ENCODE measurements around the gene NEO1.
"Not testable (repeated sequence)": the region's sequence is repeated elsewhere in the genome, so short reads cannot be mapped to it uniquely, and the experiment has no call there.

The NEO1 gene

DNA sequence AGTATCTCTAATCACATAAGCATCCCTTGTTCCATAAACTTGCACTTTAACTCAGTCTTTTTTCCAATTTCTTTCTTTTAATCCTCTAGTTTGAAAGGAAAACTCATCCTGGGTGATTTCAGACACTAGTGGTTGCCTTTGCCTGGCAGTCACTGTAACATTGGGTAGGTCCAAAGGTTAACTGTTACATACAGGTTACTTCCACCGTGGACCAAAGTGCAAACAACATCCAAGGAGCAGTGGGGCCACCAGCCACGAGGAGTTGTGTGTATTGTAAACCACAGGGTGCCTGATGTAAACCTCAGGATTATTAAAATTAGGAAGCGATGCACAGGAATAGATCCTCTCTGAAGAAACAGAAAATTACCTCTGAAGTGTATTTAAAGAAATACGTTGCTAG is 241.5 kb downstream of the NEO1 start:
- no peak for DNase-seq (ENCODE audit: low spot score in 2 of 2)
- Histone ChIP-seq H3K36me3 (replicated peaks) (peaks cover 6% of the 10 kb centered on the region), H3K27me3 (ENCODE audit: low read depth) (no peaks in the 10 kb centered on the region), H3K4me1 (no peaks in the 10 kb centered on the region), H3K9me3 (no peaks in the 10 kb centered on the region), H3K4me3 (no peak overlapping the region)
- in situ Hi-C loops (cut with MboI; ENCODE audit: low sequenced_read_pairs) = no loop called here

DNA sequence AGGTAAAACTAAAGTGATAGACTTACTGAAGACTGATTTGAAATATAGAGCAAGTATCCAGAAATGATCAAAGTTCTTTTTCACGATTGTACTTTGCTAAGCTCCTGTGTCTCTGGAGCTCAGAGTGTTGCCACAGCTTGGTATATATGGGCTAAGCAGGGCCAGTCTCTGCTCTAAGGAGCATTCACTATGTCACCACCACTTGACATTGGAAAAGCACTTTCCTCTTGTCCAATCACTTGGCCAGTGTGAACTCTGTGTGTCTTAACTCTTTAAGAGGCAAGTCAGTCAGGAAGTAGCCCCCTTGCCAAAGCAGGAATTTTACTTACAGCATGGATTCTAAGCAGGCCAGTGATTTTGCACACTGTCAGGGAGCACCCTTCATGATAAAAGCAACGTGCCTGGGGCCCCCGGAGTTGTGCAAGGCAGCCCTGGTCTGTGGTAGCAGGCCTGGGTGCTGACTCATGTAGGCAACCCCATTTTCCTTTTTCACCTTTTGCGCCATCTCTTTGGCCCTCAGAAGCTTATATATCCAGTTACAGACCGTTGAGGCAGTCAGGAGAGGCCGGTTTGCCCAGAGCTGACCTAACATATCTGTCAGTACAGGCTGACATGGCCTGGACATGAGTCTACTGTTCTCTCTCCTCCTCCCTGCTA is 243.5 kb downstream of the NEO1 start:
- H3K4me1 ChIP-seq = no peaks in the 10 kb centered on the region
- in situ Hi-C loops (cut with MboI; ENCODE audit: low sequenced_read_pairs) = loop anchor here (5.0 kb wide), 1 partner anchor 402 kb away; no protein-coding TSS in a partner anchor
- H3K4me3 ChIP-seq = no peak overlapping the region
- H3K36me3 ChIP-seq (replicated peaks) = peaks cover 1% of the 10 kb centered on the region
- no peaks in the 10 kb centered on the region for H3K9me3 ChIP-seq
- no peak for DNase-seq (ENCODE audit: low spot score in 2 of 2)
- no peaks in the 10 kb centered on the region for H3K27me3 ChIP-seq (ENCODE audit: low read depth)

DNA sequence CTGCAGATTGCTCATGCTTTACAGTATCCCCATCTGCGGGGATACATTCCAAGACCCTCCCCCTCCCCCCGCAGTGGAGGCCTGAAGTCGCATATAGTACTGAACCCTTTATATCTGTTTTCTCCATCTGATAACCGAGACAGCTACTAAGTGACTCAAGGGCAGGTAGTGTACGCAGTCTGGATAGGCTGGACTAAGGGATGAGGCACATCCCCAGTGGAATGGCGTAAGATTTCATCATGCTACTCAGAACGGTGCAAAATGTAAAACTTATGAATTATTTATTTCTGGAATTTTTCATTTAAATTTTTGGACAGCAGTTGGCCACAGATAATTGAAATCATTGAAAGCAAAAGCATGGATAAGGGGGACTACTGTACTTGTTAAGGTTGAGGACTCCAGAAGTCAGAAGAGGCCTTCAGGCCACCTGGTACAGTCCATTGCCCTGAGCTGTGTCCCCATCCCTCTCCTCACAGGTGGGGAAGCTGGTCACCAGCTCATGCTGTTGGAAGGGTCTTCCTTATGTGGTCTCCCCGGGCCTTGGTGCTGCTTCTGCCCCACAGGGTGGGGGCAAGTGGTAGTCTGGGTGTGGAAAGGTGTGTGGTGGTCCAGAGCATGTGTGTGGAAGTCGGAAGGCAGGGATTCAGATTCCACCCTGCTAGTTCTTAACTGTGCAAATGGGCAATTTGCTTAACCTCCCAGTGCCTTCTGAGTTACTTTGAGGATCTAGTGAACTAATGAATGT is 244.5 kb downstream of the NEO1 start:
- H3K9me3 ChIP-seq = no peaks in the 10 kb centered on the region
- no peak overlapping the region for H3K4me3 ChIP-seq
- DNase-seq (ENCODE audit: low spot score in 2 of 2) = no peak
- no peaks in the 10 kb centered on the region for H3K27me3 ChIP-seq (ENCODE audit: low read depth)
- in situ Hi-C loops (cut with MboI; ENCODE audit: low sequenced_read_pairs) = loop anchor here (5.0 kb wide), 1 partner anchor 401 kb away; no protein-coding TSS in a partner anchor
- peaks cover 9% of the 10 kb centered on the region for H3K36me3 ChIP-seq (replicated peaks)
- H3K4me1 ChIP-seq = no peaks in the 10 kb centered on the region

DNA sequence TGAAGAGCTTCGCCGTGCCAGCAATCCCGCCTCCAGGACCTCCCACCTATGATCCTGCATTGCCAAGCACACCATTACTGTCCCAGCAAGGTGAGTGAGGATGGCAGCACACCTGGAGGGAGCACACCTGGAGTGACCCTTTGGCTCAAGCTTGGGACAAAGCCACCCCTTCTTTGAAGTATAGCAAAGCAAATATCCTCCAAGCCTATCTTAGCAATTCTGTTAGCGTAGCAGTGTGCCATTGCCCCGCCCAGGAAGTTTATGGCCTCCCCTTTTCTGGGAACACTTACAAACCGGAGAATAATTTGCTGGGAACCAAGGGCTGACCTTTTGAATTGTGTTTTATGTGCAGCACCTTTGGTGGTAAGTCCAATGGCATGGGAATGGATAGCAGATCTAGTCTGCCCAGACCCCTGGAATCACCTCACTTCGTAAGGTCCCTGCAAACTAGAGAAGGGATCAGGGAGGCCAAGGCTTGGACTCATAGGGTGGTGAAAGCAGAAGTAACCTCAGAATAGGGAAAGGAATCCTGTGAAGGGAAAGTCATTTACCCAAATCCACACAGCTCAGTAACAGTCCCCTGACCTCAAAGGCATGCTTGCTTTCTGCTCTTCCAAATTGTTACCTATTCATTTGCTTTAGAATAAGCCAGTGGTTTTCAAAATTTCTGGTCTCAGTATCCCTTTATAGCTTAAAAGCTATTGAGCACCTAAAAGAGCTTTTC is 246.4 kb downstream of the NEO1 start:
- no peaks in the 10 kb centered on the region for H3K27me3 ChIP-seq (ENCODE audit: low read depth)
- DNase-seq (ENCODE audit: low spot score in 2 of 2) = no peak
- H3K9me3 ChIP-seq = no peaks in the 10 kb centered on the region
- no peak overlapping the region for H3K4me3 ChIP-seq
- in situ Hi-C loops (cut with MboI; ENCODE audit: low sequenced_read_pairs) = loop anchor here (5.0 kb wide), 1 partner anchor 399 kb away; no protein-coding TSS in a partner anchor
- H3K4me1 ChIP-seq = no peaks in the 10 kb centered on the region
- H3K36me3 ChIP-seq (replicated peaks) = peaks cover 22% of the 10 kb centered on the region

DNA sequence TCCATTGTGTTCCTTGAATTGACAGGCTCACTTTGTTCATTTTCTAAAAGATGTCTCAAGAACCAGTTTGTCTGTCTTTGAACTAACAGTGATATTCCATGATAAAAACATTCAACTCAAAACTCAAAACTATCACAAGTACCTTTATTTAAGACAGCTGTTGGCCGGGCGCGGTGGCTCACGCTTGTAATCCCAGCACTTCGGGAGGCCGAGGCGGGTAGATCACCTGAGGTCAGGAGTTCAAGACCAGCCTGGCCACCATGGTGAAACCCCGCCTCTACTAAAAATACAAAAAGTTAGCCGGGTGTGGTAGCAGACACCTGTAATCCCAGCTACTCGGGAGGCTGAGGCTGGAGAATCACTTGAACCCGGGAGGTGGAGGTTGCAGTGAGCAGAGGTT is 248.0 kb downstream of the NEO1 start:
- peaks cover 26% of the 10 kb centered on the region for H3K36me3 ChIP-seq (replicated peaks)
- DNase-seq (ENCODE audit: low spot score in 2 of 2); in situ Hi-C loops (cut with MboI; ENCODE audit: low sequenced_read_pairs): not testable (repeated sequence)

DNA sequence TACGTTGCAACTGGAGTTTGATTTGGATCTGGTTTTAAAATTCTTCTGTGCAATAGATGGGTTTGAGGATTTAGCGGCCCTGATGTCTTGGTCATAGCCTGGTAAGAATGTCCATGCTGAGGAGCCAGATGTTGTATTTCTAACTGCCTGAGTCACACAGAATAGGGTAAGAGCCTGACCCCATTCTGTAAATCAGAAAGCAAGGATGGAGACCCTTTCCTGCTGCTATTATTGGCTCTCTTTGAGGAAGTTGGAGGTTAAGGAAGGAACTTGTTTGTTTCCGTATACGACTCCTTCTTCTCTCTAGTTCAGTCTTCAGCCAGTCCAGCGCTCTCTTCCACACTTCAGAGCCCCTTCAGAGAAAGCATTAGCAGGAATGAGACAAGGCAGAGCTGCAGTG is 251.4 kb downstream of the NEO1 start:
- H3K4me1 ChIP-seq = no peaks in the 10 kb centered on the region
- no peak overlapping the region for H3K4me3 ChIP-seq
- in situ Hi-C loops (cut with MboI; ENCODE audit: low sequenced_read_pairs) = no loop called here
- no peak for DNase-seq (ENCODE audit: low spot score in 2 of 2)
- no peaks in the 10 kb centered on the region for H3K9me3 ChIP-seq
- no peaks in the 10 kb centered on the region for H3K27me3 ChIP-seq (ENCODE audit: low read depth)
- H3K36me3 ChIP-seq (replicated peaks) = peaks cover 26% of the 10 kb centered on the region

More for the DNA sequence above, 248.0 kb downstream of the NEO1 start:
- not testable (repeated sequence) for H3K4me1 ChIP-seq; H3K4me3 ChIP-seq; H3K27me3 ChIP-seq (ENCODE audit: low read depth); H3K9me3 ChIP-seq

DNA sequence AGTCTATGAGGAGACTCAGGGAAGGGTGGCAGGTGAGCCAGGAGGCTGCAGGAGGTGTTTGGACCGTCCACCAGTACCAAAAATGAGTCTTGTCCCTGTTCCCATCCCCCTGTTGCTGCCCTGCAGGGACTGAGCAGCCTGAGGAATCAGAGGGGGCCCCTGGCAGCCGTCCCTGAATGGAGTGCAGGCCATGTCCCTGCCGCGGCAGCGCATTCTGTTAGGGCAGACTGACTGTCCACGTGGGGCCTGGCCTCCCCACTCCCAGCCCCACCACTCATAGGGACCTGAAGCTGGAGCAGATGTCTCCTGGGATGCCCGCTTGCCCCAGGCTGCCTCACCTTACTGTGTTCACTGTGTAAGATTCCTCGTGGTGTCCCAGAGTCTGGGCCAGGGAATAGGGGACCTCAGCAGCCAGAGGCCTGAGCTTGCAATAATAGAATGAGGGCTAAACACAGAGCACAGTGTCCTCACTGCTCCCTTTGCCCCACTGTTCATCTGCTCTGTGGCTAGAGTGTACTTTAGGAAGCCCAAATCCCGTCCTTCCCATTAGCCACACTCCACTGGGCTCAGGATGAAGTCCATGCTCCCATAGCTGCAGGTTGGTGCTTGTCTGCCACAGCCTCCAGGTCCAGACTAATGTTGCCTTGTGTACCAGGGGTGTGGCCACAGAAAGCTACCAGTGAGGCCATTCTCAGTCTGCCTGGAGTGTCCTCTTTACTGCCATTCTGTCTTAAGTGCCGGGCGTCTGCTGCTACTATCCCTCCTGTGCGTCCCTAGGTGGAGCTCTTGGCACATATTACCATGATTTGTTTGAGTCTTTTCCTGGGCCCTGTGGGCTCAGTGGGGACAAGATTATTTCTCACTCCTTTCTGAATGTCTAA is 253.3 kb downstream of the NEO1 start:
- Histone ChIP-seq H3K27me3 (ENCODE audit: low read depth) (no peaks in the 10 kb centered on the region), H3K36me3 (replicated peaks) (peaks cover 26% of the 10 kb centered on the region), H3K4me3 (no peak overlapping the region), H3K9me3 (no peaks in the 10 kb centered on the region), H3K4me1 (no peaks in the 10 kb centered on the region)
- in situ Hi-C loops (cut with MboI; ENCODE audit: low sequenced_read_pairs) = no loop called here
- peak; percentile 80 to 83 for DNase-seq (ENCODE audit: low spot score in 2 of 2)

DNA sequence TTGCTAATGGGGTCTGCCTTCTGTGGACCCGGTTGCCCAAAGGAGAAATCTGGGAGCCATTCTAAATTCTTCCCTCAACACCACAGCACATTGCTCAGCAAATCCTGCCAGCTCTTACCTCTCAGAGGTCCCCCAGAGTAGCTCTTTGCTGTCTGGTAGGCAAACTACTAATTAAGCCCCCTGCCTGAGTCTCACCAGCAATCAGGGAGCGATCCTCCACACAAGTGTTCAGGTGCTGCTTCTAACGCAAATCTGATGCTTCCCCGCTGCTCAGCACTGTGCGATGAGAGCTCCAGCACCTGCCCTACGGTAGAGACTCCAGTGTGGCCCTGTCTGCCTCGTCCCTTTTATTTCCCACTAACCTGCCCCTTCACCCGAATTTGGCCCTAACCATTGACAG is 256.0 kb downstream of the NEO1 start:
- in situ Hi-C loops (cut with MboI; ENCODE audit: low sequenced_read_pairs) = no loop called here
- Histone ChIP-seq H3K4me1 (no peaks in the 10 kb centered on the region), H3K9me3 (no peaks in the 10 kb centered on the region), H3K36me3 (replicated peaks) (peaks cover 6% of the 10 kb centered on the region; the same call in 1 of the 2 replicates), H3K27me3 (ENCODE audit: low read depth) (no peaks in the 10 kb centered on the region), H3K4me3 (no peak overlapping the region)
- DNase-seq (ENCODE audit: low spot score in 2 of 2) = no peak

DNA sequence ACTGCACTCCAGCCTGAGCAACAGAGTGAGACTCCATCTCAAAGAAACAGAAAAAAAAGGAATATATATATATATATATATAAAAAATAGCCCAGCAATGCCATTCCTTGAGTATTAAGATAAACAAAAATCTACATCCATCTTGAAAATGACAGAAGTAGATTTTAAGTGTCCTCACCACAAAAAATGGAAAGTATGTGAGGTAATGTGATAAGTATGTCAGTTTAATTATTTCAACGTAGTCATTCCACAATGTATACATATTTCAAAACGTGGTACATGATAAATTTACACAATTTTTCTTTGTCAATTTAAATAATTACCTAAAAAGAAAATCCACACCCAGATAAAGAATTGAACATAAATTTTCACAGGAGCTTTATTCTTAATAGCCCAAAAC is 261.6 kb downstream of the NEO1 start:
- DNase-seq (ENCODE audit: low spot score in 2 of 2) = no peak
- H3K4me1 ChIP-seq = no peaks in the 10 kb centered on the region
- no peaks in the 10 kb centered on the region for H3K36me3 ChIP-seq (replicated peaks)
- no peak overlapping the region for H3K4me3 ChIP-seq
- no peaks in the 10 kb centered on the region for H3K9me3 ChIP-seq
- H3K27me3 ChIP-seq (ENCODE audit: low read depth) = peaks cover 11% of the 10 kb centered on the region; the same call in 1 of the 2 replicates
- in situ Hi-C loops (cut with MboI; ENCODE audit: low sequenced_read_pairs) = no loop called here

DNA sequence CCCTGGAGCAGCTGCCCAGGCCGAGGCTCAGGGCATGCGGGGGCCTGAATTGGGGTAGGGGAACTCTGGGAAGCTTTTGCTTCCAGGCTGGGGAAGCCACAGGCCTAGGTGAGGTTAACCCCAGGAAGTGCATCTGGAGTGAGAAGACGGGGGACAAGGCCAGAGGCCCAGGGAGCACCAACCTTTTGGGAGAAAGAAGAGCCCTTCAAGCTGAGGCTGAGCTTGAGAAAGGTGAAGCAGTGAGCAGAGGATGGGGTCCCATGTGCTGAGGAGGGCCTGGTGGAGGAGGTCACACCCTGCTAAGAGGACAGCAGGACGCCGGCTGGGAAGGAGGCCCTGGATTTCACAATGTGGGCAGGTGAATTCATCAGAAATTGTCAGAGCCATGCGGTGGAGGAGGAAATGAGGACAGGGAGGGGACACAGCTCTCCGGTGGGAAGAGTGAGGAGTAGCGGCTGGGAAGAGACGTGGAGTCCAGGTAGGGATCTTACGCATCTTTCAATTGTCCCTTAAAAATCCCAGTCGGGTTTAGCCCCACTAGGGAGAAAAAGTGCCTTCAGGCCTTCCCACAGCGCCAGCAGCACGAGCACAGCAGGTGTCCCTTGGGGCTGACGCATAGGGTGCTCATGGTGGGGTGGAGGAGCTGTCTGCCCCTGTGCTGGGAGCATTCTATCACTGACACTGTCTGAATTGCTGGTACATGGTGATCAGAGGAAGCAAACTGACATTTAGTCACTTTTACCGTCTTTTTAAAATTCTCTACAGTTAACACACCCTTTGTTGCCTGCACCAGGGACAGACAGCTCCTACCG is 265.6 kb downstream of the NEO1 start:
- Histone ChIP-seq H3K36me3 (replicated peaks) (no peaks in the 10 kb centered on the region), H3K27me3 (ENCODE audit: low read depth) (peaks cover 13% of the 10 kb centered on the region; the same call in 1 of the 2 replicates), H3K4me1 (no peaks in the 10 kb centered on the region), H3K9me3 (no peaks in the 10 kb centered on the region), H3K4me3 (no peak overlapping the region)
- in situ Hi-C loops (cut with MboI; ENCODE audit: low sequenced_read_pairs) = no loop called here
- DNase-seq (ENCODE audit: low spot score in 2 of 2) = no peak

DNA sequence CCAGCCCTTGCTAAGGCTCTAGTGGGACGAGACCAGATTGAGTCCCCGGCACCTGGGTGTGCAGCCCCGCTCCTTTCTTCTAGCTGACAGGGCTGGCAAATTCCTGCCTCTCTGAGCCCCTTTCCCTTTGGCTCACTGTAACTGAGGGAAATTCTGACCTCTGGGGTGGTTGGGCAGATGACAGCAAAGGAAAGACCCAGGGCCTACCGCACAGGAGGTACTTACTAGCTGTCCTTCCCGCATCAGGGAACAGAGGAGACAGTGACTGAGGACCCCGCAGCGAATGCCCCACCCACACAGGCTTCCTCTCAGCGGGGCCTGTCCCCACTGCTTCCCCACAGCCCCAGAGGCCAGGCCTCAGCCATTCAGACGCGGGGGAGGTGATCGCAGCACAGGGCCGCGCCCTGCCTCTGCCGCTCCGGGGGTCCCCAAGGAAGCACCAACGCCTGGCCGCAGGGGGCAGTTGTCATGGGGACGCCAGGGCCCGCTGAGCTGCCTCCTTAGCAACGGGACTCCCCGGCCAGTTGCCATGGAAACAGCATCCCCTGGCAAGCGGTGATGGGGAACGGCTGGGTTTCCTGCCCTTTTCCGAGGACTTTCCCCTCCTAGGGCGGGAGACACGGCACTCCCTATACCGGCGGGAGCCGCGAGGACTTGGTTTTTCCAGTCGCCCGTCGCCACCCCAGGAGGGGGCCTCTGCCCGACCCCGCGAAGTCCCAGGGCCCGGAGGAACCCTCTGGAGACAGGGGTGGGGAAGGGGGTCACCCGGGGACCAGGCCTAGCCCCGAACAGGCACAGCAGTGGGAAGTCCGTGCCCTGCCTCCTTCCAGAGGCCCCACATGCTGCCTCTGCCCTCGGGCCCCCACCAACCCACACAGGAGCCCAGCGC is 266.4 kb downstream of the NEO1 start:
- DNase-seq (ENCODE audit: low spot score in 2 of 2) = peak; percentile 28 to 69
- no peaks in the 10 kb centered on the region for H3K4me1 ChIP-seq
- no peaks in the 10 kb centered on the region for H3K36me3 ChIP-seq (replicated peaks)
- H3K27me3 ChIP-seq (ENCODE audit: low read depth) = peaks cover 13% of the 10 kb centered on the region; the same call in 1 of the 2 replicates
- in situ Hi-C loops (cut with MboI; ENCODE audit: low sequenced_read_pairs) = no loop called here
- H3K4me3 ChIP-seq = no peak overlapping the region
- H3K9me3 ChIP-seq = no peaks in the 10 kb centered on the region

All from HAP-1 (cell line).